Prostate gland (tissue), 2 donors: ENCODE results near the gene PDXDC1.
"Not testable (repeated sequence)": the region's sequence is repeated elsewhere in the genome, so short reads cannot be mapped to it uniquely, and the experiment has no call there.

ENCODE experiments used
- POLR2A ChIP-seq: fragments of 450-650 bp; IDR thresholded peaks from one replicate; pipeline ENCODE4 v1.6.1; 2016; ENCODE audit warnings: antibody characterized with exemption, mild to moderate bottlenecking
- TF ChIP-seq, protein P1 (sequence below), 4 experiments: fragments of 200-600 bp in 2 of 4; fragments of 450-650 bp in 2 of 4; sonication (generic) in 2 of 4; IDR thresholded peaks; 1 replicate in 3 of 4; 2 replicates in 1 of 4; pipeline ENCODE4 v1.5.1; 2016 to 2019; ENCODE audit warnings: antibody characterized with exemption in 4 of 4, mild to moderate bottlenecking in 2 of 4, moderate library complexity in 2 of 4

DNA sequence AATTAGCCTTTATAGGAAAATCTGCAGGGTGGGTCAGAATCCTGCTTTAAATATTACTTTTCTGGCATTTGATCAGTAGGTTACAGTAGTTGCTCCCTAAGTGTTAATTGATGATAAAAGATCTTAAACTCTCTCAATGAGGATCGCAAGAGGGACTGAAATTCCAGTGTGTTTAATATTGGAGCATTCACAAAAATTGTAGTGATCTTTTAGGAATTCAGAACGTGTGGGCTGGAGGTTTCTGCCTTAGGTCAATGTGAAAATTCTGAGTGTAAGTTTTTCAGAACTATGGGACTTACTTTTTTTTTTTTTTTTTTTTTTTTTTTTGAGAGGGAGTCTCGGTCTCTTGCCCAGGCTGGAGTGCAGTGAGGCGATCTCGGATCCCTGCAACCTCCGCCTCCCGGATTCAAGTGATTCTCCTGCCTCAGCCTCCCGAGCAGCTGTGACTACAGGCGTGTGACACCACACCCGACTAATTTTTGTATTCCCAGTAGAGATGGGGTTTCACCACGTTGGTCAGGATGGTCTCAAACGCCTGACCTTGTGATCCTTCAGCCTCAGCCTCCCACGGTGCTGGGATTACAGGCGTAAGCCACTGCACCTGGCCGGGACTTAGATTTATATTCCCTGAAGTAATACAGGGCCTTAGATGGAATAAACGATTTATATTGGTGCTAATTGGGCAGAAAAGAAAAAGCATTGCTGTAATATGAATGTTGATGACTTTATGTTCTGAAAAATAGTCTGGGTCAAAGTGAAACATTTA lies 2.3 kb downstream of the PDXDC1 start:
- TF ChIP-seq, protein P1, sequence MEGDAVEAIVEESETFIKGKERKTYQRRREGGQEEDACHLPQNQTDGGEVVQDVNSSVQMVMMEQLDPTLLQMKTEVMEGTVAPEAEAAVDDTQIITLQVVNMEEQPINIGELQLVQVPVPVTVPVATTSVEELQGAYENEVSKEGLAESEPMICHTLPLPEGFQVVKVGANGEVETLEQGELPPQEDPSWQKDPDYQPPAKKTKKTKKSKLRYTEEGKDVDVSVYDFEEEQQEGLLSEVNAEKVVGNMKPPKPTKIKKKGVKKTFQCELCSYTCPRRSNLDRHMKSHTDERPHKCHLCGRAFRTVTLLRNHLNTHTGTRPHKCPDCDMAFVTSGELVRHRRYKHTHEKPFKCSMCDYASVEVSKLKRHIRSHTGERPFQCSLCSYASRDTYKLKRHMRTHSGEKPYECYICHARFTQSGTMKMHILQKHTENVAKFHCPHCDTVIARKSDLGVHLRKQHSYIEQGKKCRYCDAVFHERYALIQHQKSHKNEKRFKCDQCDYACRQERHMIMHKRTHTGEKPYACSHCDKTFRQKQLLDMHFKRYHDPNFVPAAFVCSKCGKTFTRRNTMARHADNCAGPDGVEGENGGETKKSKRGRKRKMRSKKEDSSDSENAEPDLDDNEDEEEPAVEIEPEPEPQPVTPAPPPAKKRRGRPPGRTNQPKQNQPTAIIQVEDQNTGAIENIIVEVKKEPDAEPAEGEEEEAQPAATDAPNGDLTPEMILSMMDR (IDR thresholded peaks at IDR 0.05) = not testable (repeated sequence)
- not testable (repeated sequence) for TF ChIP-seq POLR2A
